PFSK-1 (cell line): Measurements from ENCODE around the gene PTOV1.

Experiments
- FOXP2 ChIP-seq: optimal IDR thresholded peaks from 2 replicates; pipeline ENCODE3; 2011; ENCODE audit warnings: borderline replicate concordance, control low read depth, inconsistent platforms; ENCODE audit not compliant: insufficient read depth; ENCODE audit errors: extremely low read length, extremely low read depth
- POLR2AphosphoS5 ChIP-seq: IDR thresholded peaks from 2 replicates; pipeline ENCODE4 v1.6.1; 2012; ENCODE audit warnings: low read depth, mild to moderate bottlenecking, control low read depth, low read length, moderate library complexity
- SIN3A ChIP-seq: IDR thresholded peaks from 2 replicates; pipeline ENCODE4 v1.6.1; 2012; ENCODE audit warnings: mild to moderate bottlenecking, low read length, moderate library complexity, borderline replicate concordance; ENCODE audit not compliant: insufficient read depth
- TAF1 ChIP-seq: IDR thresholded peaks from 2 replicates; pipeline ENCODE4 v1.6.1; 2012; ENCODE audit warnings: low read length, control low read depth, borderline replicate concordance; ENCODE audit not compliant: insufficient read depth
- TF ChIP-seq, protein P1 (sequence below), 2 experiments: IDR thresholded peaks; 2 replicates each; pipeline versions ENCODE4 v1.6.1 to v1.8.0; 2011 to 2012; ENCODE audit warnings: low read depth in 2 of 2, low read length in 2 of 2, control low read depth in 1 of 2, inconsistent platforms in 1 of 2, mild to moderate bottlenecking in 1 of 2, moderate library complexity in 1 of 2; ENCODE audit not compliant: insufficient read depth in 1 of 2

The PTOV1 gene

GRCh38 chr19:49860336-49861102, 9.6 kb downstream of the PTOV1 start:
- TF ChIP-seq POLR2AphosphoS5 (peak; percentile 19; the same call in 1 of the 2 replicates), TAF1 (no peak)

- no peak for TF ChIP-seq SIN3A
- no peak for TF ChIP-seq TAF1
- TF ChIP-seq POLR2AphosphoS5: peak; percentile 9; the same call in 1 of the 2 replicates
- TF ChIP-seq FOXP2: no peak
- TF ChIP-seq, protein P1, sequence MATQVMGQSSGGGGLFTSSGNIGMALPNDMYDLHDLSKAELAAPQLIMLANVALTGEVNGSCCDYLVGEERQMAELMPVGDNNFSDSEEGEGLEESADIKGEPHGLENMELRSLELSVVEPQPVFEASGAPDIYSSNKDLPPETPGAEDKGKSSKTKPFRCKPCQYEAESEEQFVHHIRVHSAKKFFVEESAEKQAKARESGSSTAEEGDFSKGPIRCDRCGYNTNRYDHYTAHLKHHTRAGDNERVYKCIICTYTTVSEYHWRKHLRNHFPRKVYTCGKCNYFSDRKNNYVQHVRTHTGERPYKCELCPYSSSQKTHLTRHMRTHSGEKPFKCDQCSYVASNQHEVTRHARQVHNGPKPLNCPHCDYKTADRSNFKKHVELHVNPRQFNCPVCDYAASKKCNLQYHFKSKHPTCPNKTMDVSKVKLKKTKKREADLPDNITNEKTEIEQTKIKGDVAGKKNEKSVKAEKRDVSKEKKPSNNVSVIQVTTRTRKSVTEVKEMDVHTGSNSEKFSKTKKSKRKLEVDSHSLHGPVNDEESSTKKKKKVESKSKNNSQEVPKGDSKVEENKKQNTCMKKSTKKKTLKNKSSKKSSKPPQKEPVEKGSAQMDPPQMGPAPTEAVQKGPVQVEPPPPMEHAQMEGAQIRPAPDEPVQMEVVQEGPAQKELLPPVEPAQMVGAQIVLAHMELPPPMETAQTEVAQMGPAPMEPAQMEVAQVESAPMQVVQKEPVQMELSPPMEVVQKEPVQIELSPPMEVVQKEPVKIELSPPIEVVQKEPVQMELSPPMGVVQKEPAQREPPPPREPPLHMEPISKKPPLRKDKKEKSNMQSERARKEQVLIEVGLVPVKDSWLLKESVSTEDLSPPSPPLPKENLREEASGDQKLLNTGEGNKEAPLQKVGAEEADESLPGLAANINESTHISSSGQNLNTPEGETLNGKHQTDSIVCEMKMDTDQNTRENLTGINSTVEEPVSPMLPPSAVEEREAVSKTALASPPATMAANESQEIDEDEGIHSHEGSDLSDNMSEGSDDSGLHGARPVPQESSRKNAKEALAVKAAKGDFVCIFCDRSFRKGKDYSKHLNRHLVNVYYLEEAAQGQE (IDR thresholded peaks at IDR 0.05; ENCODE audit: insufficient read depth in 1 of 2, low read depth in 2 of 2, low read length in 2 of 2): no peak
These were observed 10.1 kb downstream of the PTOV1 start for GRCh38 chr19:49861107-49861506.

DNA sequence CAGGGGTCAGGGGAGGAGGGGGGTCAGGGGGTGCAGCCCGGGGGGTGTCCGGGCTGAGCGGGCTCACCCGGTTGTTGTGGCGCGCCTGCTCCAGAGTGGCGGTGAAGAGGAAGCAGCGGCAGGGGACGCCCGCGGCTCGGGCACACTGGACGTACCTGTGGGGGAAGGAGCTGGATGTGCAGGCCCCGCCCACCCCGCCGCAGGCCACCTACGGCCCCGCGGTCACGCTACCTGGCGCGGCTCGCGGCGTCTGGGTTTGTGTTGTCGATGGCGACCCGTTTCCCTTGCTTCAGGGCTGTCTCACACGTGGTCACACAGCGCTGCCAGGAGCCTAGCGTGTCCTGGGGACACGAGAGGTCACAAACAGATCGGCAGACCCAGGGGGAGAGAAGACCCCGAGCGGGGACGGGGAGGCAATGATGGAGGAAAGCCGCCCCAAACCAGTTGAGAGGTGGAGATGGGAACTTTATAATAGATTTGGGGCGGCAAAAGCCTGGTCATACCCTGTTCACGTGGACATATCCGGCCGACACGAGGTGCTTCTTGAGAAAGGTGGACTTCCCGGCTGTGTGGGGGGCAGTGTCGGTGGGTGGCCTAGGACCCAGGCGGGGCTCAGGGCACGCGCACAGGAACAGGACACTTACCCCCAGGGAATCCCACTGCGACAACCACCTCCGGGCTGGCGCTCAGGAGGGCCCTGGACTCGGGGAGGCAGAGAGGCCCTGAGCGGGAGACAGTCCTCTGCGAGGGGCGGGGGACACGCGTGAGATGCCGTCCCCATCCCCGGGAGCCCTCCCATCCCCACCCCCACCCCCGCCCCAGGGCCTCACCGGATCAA, 10.8 kb downstream of the PTOV1 start:
- TF ChIP-seq TAF1: no peak
- TF ChIP-seq, protein P1 (IDR thresholded peaks at IDR 0.05; ENCODE audit: insufficient read depth in 1 of 2, low read depth in 2 of 2, low read length in 2 of 2): no peak
- no peak for TF ChIP-seq SIN3A
- no peak for TF ChIP-seq FOXP2
- TF ChIP-seq POLR2AphosphoS5: no peak

DNA sequence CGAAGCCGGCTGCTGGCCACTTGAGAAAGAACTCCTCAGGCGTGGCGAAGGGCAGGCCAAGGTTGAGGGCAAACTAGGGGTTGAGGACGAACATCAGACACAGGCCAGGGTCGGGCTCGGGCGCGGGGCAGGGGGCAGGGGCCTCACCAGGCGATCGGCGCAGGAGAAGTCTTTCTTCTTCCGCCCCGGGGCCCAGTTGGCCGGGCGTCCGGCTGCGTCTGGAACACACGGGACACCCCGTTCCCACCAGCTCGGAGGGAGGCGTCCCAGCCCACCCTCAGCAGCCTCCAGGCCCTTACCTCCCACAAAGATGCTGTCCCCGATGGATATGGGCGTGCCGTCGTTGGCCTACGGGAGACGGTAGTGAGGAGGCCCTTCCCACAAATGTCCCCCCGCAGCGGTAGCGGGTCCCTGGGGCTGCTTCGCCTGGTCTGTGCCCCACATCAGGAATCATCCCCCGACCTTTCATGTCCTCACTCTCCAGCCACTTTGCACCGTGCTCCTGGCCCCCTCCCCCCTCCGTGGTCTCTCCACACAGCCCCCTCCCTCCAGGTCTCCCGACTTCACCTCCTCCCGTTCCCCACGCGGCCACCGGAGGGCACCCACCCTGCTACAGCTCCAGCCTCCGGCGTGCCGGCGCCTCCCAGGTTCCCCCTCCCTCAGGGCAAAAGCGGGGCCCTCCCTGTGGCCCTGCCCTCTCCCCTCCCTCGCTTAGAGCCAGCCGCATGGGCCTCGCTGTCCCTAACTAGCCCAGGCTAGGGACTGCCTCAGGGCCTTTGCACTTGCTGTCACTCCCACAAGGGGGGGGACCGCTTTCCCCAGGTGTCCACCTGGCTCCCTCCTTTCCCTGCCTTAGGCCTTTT, 11.7 kb downstream of the PTOV1 start:
- no peak for TF ChIP-seq POLR2AphosphoS5
- no peak for TF ChIP-seq FOXP2
- TF ChIP-seq, protein P1 (IDR thresholded peaks at IDR 0.05; ENCODE audit: insufficient read depth in 1 of 2, low read depth in 2 of 2, low read length in 2 of 2): no peak
- TF ChIP-seq TAF1: no peak
- TF ChIP-seq SIN3A: no peak

- no peak for TF ChIP-seq FOXP2
- no peak for TF ChIP-seq POLR2AphosphoS5
- no peak for TF ChIP-seq TAF1
These were observed 12.4 kb downstream of the PTOV1 start for GRCh38 chr19:49863254-49863934.
